Fibroblast of lung (primary cell): ENCODE results near the gene NOS1AP. TPM values are rescaled to one million over a fixed set of nuclear protein-coding genes. Genes with fewer than 3 reads are reported as not detected.

Experiments
- DNase-seq, 2 donors: peaks; one replicate each; pipeline versions ENCODE4 v3.0.0 to v3.0.0-alpha.2; 2010; ENCODE audit warnings: low read depth in 2 of 2
- H2AFZ ChIP-seq: 2 replicates; pipeline ENCODE4 v1.5.1; 2012; ENCODE audit warnings: low read length, control low read depth, inconsistent platforms
- H3K27ac ChIP-seq: 2 replicates; pipeline ENCODE4 v1.5.1; 2011; ENCODE audit warnings: low read length, control low read depth; ENCODE audit not compliant: insufficient read depth
- H3K27me3 ChIP-seq: 2 replicates; pipeline ENCODE4 v1.5.1; 2011; ENCODE audit warnings: mild to moderate bottlenecking, low read length; ENCODE audit not compliant: control insufficient read depth, insufficient read depth
- H3K36me3 ChIP-seq: 2 replicates; pipeline ENCODE4 v1.5.1; 2011; ENCODE audit warnings: low read length; ENCODE audit not compliant: control insufficient read depth, insufficient read depth
- H3K4me1 ChIP-seq: 2 replicates; pipeline ENCODE4 v1.5.1; 2011; ENCODE audit warnings: low read length; ENCODE audit not compliant: control insufficient read depth, insufficient read depth; ENCODE audit errors: extremely low read depth
- H3K4me2 ChIP-seq: 2 replicates; pipeline ENCODE4 v1.5.1; 2011; ENCODE audit warnings: low read length, control low read depth; ENCODE audit not compliant: insufficient read depth; ENCODE audit errors: extremely low read depth
- H3K4me3 ChIP-seq, 4 experiments: fragments of 200-600 bp in 1 of 4; sonication (generic) in 1 of 4; replicated peaks in 1 of 4; 2 replicates each; pipeline ENCODE4 v1.5.1; 2011 to 2016; ENCODE audit warnings: low read length in 4 of 4, low read depth in 3 of 4, mild to moderate bottlenecking in 3 of 4, control low read depth in 2 of 4, inconsistent platforms in 1 of 4, mixed read lengths in 1 of 4; ENCODE audit not compliant: insufficient read depth in 1 of 4; ENCODE audit errors: control extremely low read depth in 1 of 4
- H3K79me2 ChIP-seq: 2 replicates; pipeline ENCODE4 v1.5.1; 2012; ENCODE audit warnings: mild to moderate bottlenecking, low read length, inconsistent platforms; ENCODE audit not compliant: control insufficient read depth, insufficient read depth
- H3K9ac ChIP-seq: 2 replicates; pipeline ENCODE4 v1.5.1; 2011; ENCODE audit warnings: mild to moderate bottlenecking, low read length, control low read depth; ENCODE audit not compliant: insufficient read depth
- H3K9me3 ChIP-seq: 2 replicates; pipeline ENCODE4 v1.5.1; 2012; ENCODE audit warnings: low read depth, low read length; ENCODE audit not compliant: control insufficient read depth, insufficient read depth
- H4K20me1 ChIP-seq: 2 replicates; pipeline ENCODE4 v1.5.1; 2011; ENCODE audit warnings: low read length; ENCODE audit not compliant: control insufficient read depth, insufficient read depth; ENCODE audit errors: extremely low read depth
- CTCF ChIP-seq, 2 donors: IDR thresholded peaks in 1 of 2; conservative IDR thresholded peaks in 1 of 2; 1 replicate in 1 of 2; 2 replicates in 1 of 2; pipeline ENCODE4 v1.5.1; 2011 to 2012; ENCODE audit warnings: low read length in 2 of 2, control low read depth in 1 of 2, inconsistent platforms in 1 of 2, low read depth in 1 of 2, mild to moderate bottlenecking in 1 of 2
- EZH2 ChIP-seq: IDR thresholded peaks from 2 replicates; pipeline ENCODE4 v1.5.1; 2012; ENCODE audit warnings: low read length, control low read depth, mild to moderate bottlenecking; ENCODE audit errors: missing control alignments
- polyA plus RNA-seq, 2 donors: library from polyadenylated mRNA; depleted of rRNA in 1 of 2; stranded (reverse) in 1 of 2; unstranded in 1 of 2; fragments of >200 nt; gene quantifications; 2 replicates each; pipeline ENCODE4 v1.2.1, GENCODE V29; 2011 to 2012; ENCODE audit warnings: missing spikeins in 1 of 2
- total RNA-seq: library from RNA; depleted of rRNA; stranded (reverse); fragments of >200 nt; gene quantifications from 2 replicates; pipeline ENCODE4 v1.2.1, GENCODE V29; 2014

Gene NOS1AP
- total and polyA plus RNA-seq, 2 donors (not counting 1 experiment from before 2014, with no cell fraction given) = 0.14 to 0.17 TPM

- Histone ChIP-seq H3K9ac (no peak overlapping the region), H3K27ac (no peak overlapping the region), H3K79me2 (no peaks in the 10 kb centered on the region), H2AFZ (no peak overlapping the region), H3K36me3 (no peaks in the 10 kb centered on the region), H3K4me2 (no peak overlapping the region), H4K20me1 (no peaks in the 10 kb centered on the region), H3K27me3 (no peaks in the 10 kb centered on the region), H3K4me1 (no peaks in the 10 kb centered on the region), H3K4me3 (no peak overlapping the region), H3K9me3 (no peaks in the 10 kb centered on the region)
- DNase-seq = no peak
- no peak for TF ChIP-seq CTCF (conservative IDR thresholded peaks at IDR 0.05 in 1 of 2, IDR thresholded peaks at IDR 0.05 in 1 of 2; ENCODE audit: low read depth in 1 of 2, low read length in 2 of 2)
- no peak for TF ChIP-seq EZH2
Observed at GRCh38 chr1:162159515-162159914, 90.0 kb downstream of the NOS1AP start.

- Histone ChIP-seq H2AFZ (no peak overlapping the region), H3K4me1 (no peaks in the 10 kb centered on the region), H3K27ac (no peak overlapping the region), H3K9ac (no peak overlapping the region), H4K20me1 (no peaks in the 10 kb centered on the region), H3K9me3 (no peaks in the 10 kb centered on the region), H3K36me3 (no peaks in the 10 kb centered on the region), H3K4me3 (no peak overlapping the region), H3K27me3 (peaks cover 12% of the 10 kb centered on the region), H3K4me2 (no peak overlapping the region), H3K79me2 (no peaks in the 10 kb centered on the region)
- TF ChIP-seq EZH2 = no peak
- TF ChIP-seq CTCF (conservative IDR thresholded peaks at IDR 0.05 in 1 of 2, IDR thresholded peaks at IDR 0.05 in 1 of 2; ENCODE audit: low read depth in 1 of 2, low read length in 2 of 2) = no peak
- peak in 1 of 2 donors; percentile 52 for DNase-seq
Observed at GRCh38 chr1:162161916-162162550, 92.5 kb downstream of the NOS1AP start.

GRCh38 chr1:162165528-162165927 is 96.0 kb downstream of the NOS1AP start:
- H3K27ac ChIP-seq = no peak overlapping the region

More at GRCh38 chr1:162165528-162165927, 96.0 kb downstream of the NOS1AP start:
- no peak overlapping the region for H2AFZ ChIP-seq
- H3K4me1 ChIP-seq = no peaks in the 10 kb centered on the region
- H3K4me3 ChIP-seq = no peak overlapping the region
- H3K9ac ChIP-seq = no peak overlapping the region
- TF ChIP-seq CTCF (conservative IDR thresholded peaks at IDR 0.05 in 1 of 2, IDR thresholded peaks at IDR 0.05 in 1 of 2; ENCODE audit: low read depth in 1 of 2, low read length in 2 of 2) = no peak
- TF ChIP-seq EZH2 = no peak
- H3K9me3 ChIP-seq = no peaks in the 10 kb centered on the region
- DNase-seq = no peak
- peaks cover 14% of the 10 kb centered on the region for H3K27me3 ChIP-seq
- no peak overlapping the region for H3K4me2 ChIP-seq
- H3K36me3 ChIP-seq = no peaks in the 10 kb centered on the region
- no peaks in the 10 kb centered on the region for H4K20me1 ChIP-seq
- H3K79me2 ChIP-seq = no peaks in the 10 kb centered on the region
